HS-27A (cell line): ENCODE data around the gene CNN2.
A peak's percentile ranks its signal among the peaks of the same experiment; 100 is the strongest.

Source experiments
- DNase-seq: peaks from one replicate; pipeline ENCODE4 v3.0.0-alpha.2; 2012; ENCODE audit warnings: low read depth, missing footprints

Gene CNN2

GRCh38 chr19:1049106-1049505, 22.7 kb downstream of the CNN2 start:
- no peak for DNase-seq

GRCh38 chr19:1049800-1050199, 23.4 kb downstream of the CNN2 start:
- DNase-seq: no peak

GRCh38 chr19:1050989-1051788, 24.8 kb downstream of the CNN2 start:
- DNase-seq: no peak

- DNase-seq: no peak
Measured at GRCh38 chr19:1051791-1052190, 25.4 kb downstream of the CNN2 start.

- no peak for DNase-seq
Measured at GRCh38 chr19:1052349-1052975, 26.1 kb downstream of the CNN2 start.

- no peak for DNase-seq
Measured at GRCh38 chr19:1053176-1054101, 27.0 kb downstream of the CNN2 start.

GRCh38 chr19:1054102-1055027, 28.0 kb downstream of the CNN2 start:
- DNase-seq: no peak

- DNase-seq: no peak
Measured at GRCh38 chr19:1055028-1055425, 28.6 kb downstream of the CNN2 start.

GRCh38 chr19:1055886-1056620, 29.6 kb downstream of the CNN2 start:
- DNase-seq: no peak

- peak; percentile 47 for DNase-seq
Measured at GRCh38 chr19:1057176-1057855, 30.9 kb downstream of the CNN2 start.

GRCh38 chr19:1058112-1058511, 31.7 kb downstream of the CNN2 start:
- DNase-seq: no peak

GRCh38 chr19:1060689-1061088, 34.3 kb downstream of the CNN2 start:
- no peak for DNase-seq

- DNase-seq: no peak
Measured at GRCh38 chr19:1061987-1062386, 35.6 kb downstream of the CNN2 start.

- no peak for DNase-seq
Measured at GRCh38 chr19:1062387-1063029, 36.1 kb downstream of the CNN2 start.

- DNase-seq: no peak
Measured at GRCh38 chr19:1063030-1063908, 36.9 kb downstream of the CNN2 start.

- DNase-seq: no peak
Measured at GRCh38 chr19:1063909-1064660, 37.7 kb downstream of the CNN2 start.

- no peak for DNase-seq
Measured at GRCh38 chr19:1064661-1065605, 38.5 kb downstream of the CNN2 start.
